HEK293T (cell line): ENCODE data around the gene ITGA4.

ENCODE experiments used
- CTBP1 ChIP-seq: fragments of 450-650 bp; IDR thresholded peaks from 2 replicates; pipeline ENCODE4 v1.6.1; 2016; ENCODE audit warnings: borderline replicate concordance
- FOXK2 ChIP-seq: fragments of 450-650 bp; IDR thresholded peaks from 2 replicates; pipeline ENCODE4 v1.6.1; 2016; ENCODE audit warnings: mild to moderate bottlenecking
- HDGF ChIP-seq: fragments of 450-650 bp; IDR thresholded peaks from 2 replicates; pipeline ENCODE4 v1.6.1; 2017; ENCODE audit warnings: antibody characterized with exemption, borderline replicate concordance
- PKNOX1 ChIP-seq: fragments of 450-650 bp; IDR thresholded peaks from 2 replicates; pipeline ENCODE4 v1.6.1; 2016
- SP1 ChIP-seq: fragments of 450-650 bp; IDR thresholded peaks from 2 replicates; pipeline ENCODE4 v1.6.1; 2017
- TARDBP ChIP-seq: fragments of 450-650 bp; IDR thresholded peaks from 2 replicates; pipeline ENCODE4 v1.6.1; 2016
- ZNF384 ChIP-seq: fragments of 450-650 bp; IDR thresholded peaks from 2 replicates; pipeline ENCODE4 v1.6.1; 2016

DNA sequence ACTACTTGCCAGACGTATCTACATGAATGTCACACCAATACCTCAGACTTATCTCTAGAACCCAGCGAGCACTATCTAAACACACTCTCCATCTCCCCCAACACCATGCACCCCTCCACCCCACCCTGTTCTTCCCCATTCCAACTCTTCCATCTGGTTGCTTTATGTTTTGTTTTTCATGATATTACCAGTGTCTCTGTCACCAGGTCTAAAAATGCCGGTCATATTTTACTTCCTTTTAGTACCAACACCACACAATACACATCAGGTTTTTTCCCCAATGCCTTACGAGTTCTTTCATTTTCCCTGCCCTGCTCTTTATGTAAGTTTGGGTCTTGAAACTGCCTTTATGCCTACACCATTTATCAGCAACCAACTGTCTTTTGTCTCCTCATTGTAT, 10.2 kb upstream of the ITGA4 start:
- TF ChIP-seq HDGF (no peak), PKNOX1 (no peak), ZNF384 (no peak), FOXK2 (no peak), TARDBP (no peak), SP1 (no peak), CTBP1 (no peak)
